ENCODE data around the gene G0S2. TPM values are rescaled to one million over a fixed set of nuclear protein-coding genes. Genes with fewer than 3 reads are reported as not detected.

The G0S2 gene
- total and polyA plus RNA-seq, 10 of the 15 experiments (the other 5 are each of a cell fraction or from before 2014, with no cell fraction given): 0.07 to 0.51 (median 0.23) TPM

DNA sequence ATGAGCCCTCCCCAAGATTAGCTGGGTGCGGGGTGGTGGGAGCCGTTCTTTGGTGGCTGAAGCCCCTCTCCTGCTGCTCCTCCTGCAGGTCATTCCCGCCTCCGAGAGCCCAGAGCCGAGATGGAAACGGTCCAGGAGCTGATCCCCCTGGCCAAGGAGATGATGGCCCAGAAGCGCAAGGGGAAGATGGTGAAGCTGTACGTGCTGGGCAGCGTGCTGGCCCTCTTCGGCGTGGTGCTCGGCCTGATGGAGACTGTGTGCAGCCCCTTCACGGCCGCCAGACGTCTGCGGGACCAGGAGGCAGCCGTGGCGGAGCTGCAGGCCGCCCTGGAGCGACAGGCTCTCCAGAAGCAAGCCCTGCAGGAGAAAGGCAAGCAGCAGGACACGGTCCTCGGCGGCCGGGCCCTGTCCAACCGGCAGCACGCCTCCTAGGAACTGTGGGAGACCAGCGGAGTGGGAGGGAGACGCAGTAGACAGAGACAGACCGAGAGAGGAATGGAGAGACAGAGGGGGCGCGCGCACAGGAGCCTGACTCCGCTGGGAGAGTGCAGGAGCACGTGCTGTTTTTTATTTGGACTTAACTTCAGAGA lies 448 bp downstream of the G0S2 start:
- FAIRE-seq (no peak), ATAC-seq (peak; percentile 11), DNase-seq (ENCODE audit: low read depth, low spot score) (no peak)
- CTCF ChIA-PET: interaction anchor here (0.9 to 6.0 kb wide), 14 partner anchors 9 to 109 kb away, joined by 3 to 58 read pairs (median 8); partner anchors contain the start of gene LAMB3
- BruUV-seq (replicated peaks): TSS peak; percentile 76
- SMC1A ChIA-PET (ENCODE audit: uncharacterized antibody, unreplicated experiment): interaction anchor here (0.8 to 10.1 kb wide), 9 partner anchors 11 to 92 kb away, joined by 3 to 261 read pairs (median 11); partner anchors contain the start of genes HSD11B1 and LAMB3
- Histone ChIP-seq H2AFZ (ENCODE audit: control insufficient read depth, low read depth, low read length) (peak overlapping the region; percentile 33; the same call in 1 of the 2 replicates), H3K9ac (ENCODE audit: control insufficient read depth, insufficient read depth, low read length) (no peak overlapping the region), H3K4me1 (ENCODE audit: control insufficient read depth, insufficient read depth, low read length) (peaks cover 18% of the 10 kb centered on the region), H3K27me3 (replicated peaks in 1 of 2; ENCODE audit: control insufficient read depth in 2 of 2, insufficient read depth in 2 of 2, low read length in 1 of 2) (peaks cover 0 to 3% of the 10 kb centered on the region in 2 experiments; a peak in 3 of 4 replicates), H3K36me3 (ENCODE audit: control insufficient read depth in 2 of 2, insufficient read depth in 2 of 2, low read length in 1 of 2) (no peaks in the 10 kb centered on the region), H3K9me3 (replicated peaks; ENCODE audit: control insufficient read depth, insufficient read depth, low read length) (no peaks in the 10 kb centered on the region), H4K20me1 (ENCODE audit: control insufficient read depth, insufficient read depth) (no peaks in the 10 kb centered on the region; the same call in 1 of the 2 replicates), H3K79me2 (ENCODE audit: control insufficient read depth, insufficient read depth, low read length) (no peaks in the 10 kb centered on the region), H3K4me2 (ENCODE audit: control insufficient read depth, insufficient read depth) (peak overlapping the region; percentile 70), H3K27ac (ENCODE audit: control insufficient read depth, insufficient read depth) (no peak overlapping the region), H3K4me3 (no peak overlapping the region)
- RAD21 ChIA-PET (ENCODE audit: unreplicated experiment): interaction anchor here (0.7 to 7.1 kb wide), 12 partner anchors 9 to 85 kb away, joined by 3 to 195 read pairs (median 4); partner anchors contain the start of gene LAMB3
- in situ Hi-C loops (cut with MboI) (no loop called here), intact Hi-C loops (cut with micrococcal nuclease; ENCODE audit: unreplicated experiment) (loop anchor here (10.0 kb wide), 1 partner anchor 1851 kb away; no protein-coding TSS in a partner anchor)
- POLR2A ChIA-PET: interaction anchor here (1.0 to 6.2 kb wide), 12 partner anchors 9 to 94 kb away, joined by 3 to 95 read pairs (median 6); partner anchors contain the start of genes LAMB3 and TRAF3IP3
- TF ChIP-seq HDGF (IDR thresholded peaks at IDR 0.05): peak; percentile 53; the same call in 1 of the 2 replicates
- no peak for TF ChIP-seq SREBF2 (IDR thresholded peaks at IDR 0.05; ENCODE audit: low read length)
- TF ChIP-seq CBX5 (IDR thresholded peaks at IDR 0.05; ENCODE audit: low read depth): no peak
- no peak for TF ChIP-seq POU2F2 (IDR thresholded peaks at IDR 0.05; ENCODE audit: borderline replicate concordance, low read depth, low read length)
- TF ChIP-seq, protein P1, sequence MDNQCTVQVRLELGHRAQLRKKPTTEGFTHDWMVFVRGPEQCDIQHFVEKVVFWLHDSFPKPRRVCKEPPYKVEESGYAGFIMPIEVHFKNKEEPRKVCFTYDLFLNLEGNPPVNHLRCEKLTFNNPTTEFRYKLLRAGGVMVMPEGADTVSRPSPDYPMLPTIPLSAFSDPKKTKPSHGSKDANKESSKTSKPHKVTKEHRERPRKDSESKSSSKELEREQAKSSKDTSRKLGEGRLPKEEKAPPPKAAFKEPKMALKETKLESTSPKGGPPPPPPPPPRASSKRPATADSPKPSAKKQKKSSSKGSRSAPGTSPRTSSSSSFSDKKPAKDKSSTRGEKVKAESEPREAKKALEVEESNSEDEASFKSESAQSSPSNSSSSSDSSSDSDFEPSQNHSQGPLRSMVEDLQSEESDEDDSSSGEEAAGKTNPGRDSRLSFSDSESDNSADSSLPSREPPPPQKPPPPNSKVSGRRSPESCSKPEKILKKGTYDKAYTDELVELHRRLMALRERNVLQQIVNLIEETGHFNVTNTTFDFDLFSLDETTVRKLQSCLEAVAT (IDR thresholded peaks at IDR 0.05): peak; percentile 44; the same call in 1 of the 2 replicates
- TF ChIP-seq ATF7 (IDR thresholded peaks at IDR 0.05; ENCODE audit: low read depth): no peak
- TF ChIP-seq, protein P2, sequence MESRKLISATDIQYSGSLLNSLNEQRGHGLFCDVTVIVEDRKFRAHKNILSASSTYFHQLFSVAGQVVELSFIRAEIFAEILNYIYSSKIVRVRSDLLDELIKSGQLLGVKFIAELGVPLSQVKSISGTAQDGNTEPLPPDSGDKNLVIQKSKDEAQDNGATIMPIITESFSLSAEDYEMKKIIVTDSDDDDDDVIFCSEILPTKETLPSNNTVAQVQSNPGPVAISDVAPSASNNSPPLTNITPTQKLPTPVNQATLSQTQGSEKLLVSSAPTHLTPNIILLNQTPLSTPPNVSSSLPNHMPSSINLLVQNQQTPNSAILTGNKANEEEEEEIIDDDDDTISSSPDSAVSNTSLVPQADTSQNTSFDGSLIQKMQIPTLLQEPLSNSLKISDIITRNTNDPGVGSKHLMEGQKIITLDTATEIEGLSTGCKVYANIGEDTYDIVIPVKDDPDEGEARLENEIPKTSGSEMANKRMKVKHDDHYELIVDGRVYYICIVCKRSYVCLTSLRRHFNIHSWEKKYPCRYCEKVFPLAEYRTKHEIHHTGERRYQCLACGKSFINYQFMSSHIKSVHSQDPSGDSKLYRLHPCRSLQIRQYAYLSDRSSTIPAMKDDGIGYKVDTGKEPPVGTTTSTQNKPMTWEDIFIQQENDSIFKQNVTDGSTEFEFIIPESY (IDR thresholded peaks at IDR 0.05): 0 out of 2 replicates have a peak, but pooled peaks have one; percentile 35
- peak in 1 of 2 experiments; percentile 66; a peak in 1 of 4 replicates for TF ChIP-seq BHLHE40 (IDR thresholded peaks at IDR 0.05; ENCODE audit: borderline replicate concordance in 1 of 2, low read depth in 2 of 2, low read length in 1 of 2)
- no peak for TF ChIP-seq BACH1 (IDR thresholded peaks at IDR 0.05; ENCODE audit: borderline replicate concordance)
- WGBS (ENCODE audit: insufficient coverage, insufficient replicate concordance, low lambda C conversion rate, missing lambda C conversion rate): 21% methylated on average over 34 of the region's 34 CpGs

Data from GM12878 (cell line).